Measurements from ENCODE around the gene MAP3K5. TPM values are rescaled to one million over a fixed set of nuclear protein-coding genes. Genes with fewer than 3 reads are reported as not detected.

Gene MAP3K5
- total RNA-seq, 1 experiment from 2014 or later: 8.1 TPM

GRCh38 chr6:136793363-136793762, 1.1 kb upstream of the MAP3K5 start:
- in situ Hi-C loops (cut with HindIII; ENCODE audit: low pct_unique_long_range_greater_than_20kb, low sequenced_read_pairs): no loop called here

GRCh38 chr6:136792095-136792409, 225 bp downstream of the MAP3K5 start:
- DNase-seq (ENCODE audit: low read depth, low spot score) (no peak), ATAC-seq (no peak; the same call in 1 of the 2 replicates)
- no peak for TF ChIP-seq CTCF (IDR thresholded peaks at IDR 0.05)
- no peak for TF ChIP-seq POLR2AphosphoS5 (IDR thresholded peaks at IDR 0.05; ENCODE audit: low read depth, low read length)
- TF ChIP-seq TCF7L2 (IDR thresholded peaks at IDR 0.05; ENCODE audit: low read depth, low read length): no peak
- no peak for TF ChIP-seq REST (IDR thresholded peaks at IDR 0.05; ENCODE audit: insufficient read depth in 1 of 2, low read depth in 2 of 2, low read length in 1 of 2)
- no peak; the same call in 1 of the 2 replicates for TF ChIP-seq SIN3A (IDR thresholded peaks at IDR 0.05; ENCODE audit: borderline replicate concordance, insufficient read depth, low read depth, low read length)
- ChIA-PET POLR2A (interaction anchor here (0.5 to 0.9 kb wide), 6 partner anchors 10 to 225 kb away, joined by 3 to 13 read pairs (median 5); no protein-coding TSS in a partner anchor), CTCF (interaction anchor here (0.5 to 2.1 kb wide), 13 partner anchors 10 to 526 kb away, joined by 3 to 114 read pairs (median 4); partner anchors contain the start of gene MAP7)
- Histone ChIP-seq H3K4me1 (ENCODE audit: control insufficient read depth, insufficient read depth, low read length) (peaks cover 23% of the 10 kb centered on the region), H3K4me3 (ENCODE audit: low read depth in 2 of 2, low read length in 2 of 2) (peak overlapping the region; percentile 74 to 90), H3K27me3 (ENCODE audit: control insufficient read depth, insufficient read depth, low read length) (no peaks in the 10 kb centered on the region), H3K36me3 (ENCODE audit: control insufficient read depth, insufficient read depth, low read length) (no peaks in the 10 kb centered on the region; the same call in 1 of the 2 replicates), H3K9me3 (ENCODE audit: control insufficient read depth, insufficient read depth, low read depth, low read length) (no peaks in the 10 kb centered on the region), H3K27ac (ENCODE audit: low read length) (no peak overlapping the region; the same call in 1 of the 2 replicates)
- BruUV-seq (replicated peaks): no TSS peak
- in situ Hi-C loops (cut with HindIII; ENCODE audit: low pct_unique_long_range_greater_than_20kb, low sequenced_read_pairs): no loop called here
- intact Hi-C loops (cut with micrococcal nuclease; ENCODE audit: unreplicated experiment): loop anchor here (2.0 kb wide), 1 partner anchor 209 kb away; no protein-coding TSS in a partner anchor

More at GRCh38 chr6:136793363-136793762, 1.1 kb upstream of the MAP3K5 start:
- POLR2A ChIA-PET: no interaction called here
- H3K27me3 ChIP-seq (ENCODE audit: control insufficient read depth, insufficient read depth, low read length): no peaks in the 10 kb centered on the region
- no peaks in the 10 kb centered on the region for H3K9me3 ChIP-seq (ENCODE audit: control insufficient read depth, insufficient read depth, low read depth, low read length)
- H3K4me1 ChIP-seq (ENCODE audit: control insufficient read depth, insufficient read depth, low read length): peaks cover 13% of the 10 kb centered on the region
- CTCF ChIA-PET: interaction anchor here (0.8 to 2.1 kb wide), 2 partner anchors 149 to 150 kb away, joined by 3 to 114 read pairs; no protein-coding TSS in a partner anchor
- DNase-seq (ENCODE audit: low read depth, low spot score): no peak
- H3K4me3 ChIP-seq (ENCODE audit: low read depth in 2 of 2, low read length in 2 of 2): peak overlapping the region; percentile 74 to 90
- no peaks in the 10 kb centered on the region; the same call in 1 of the 2 replicates for H3K36me3 ChIP-seq (ENCODE audit: control insufficient read depth, insufficient read depth, low read length)
- no peak for ATAC-seq
- peak overlapping the region; percentile 87 for H3K27ac ChIP-seq (ENCODE audit: low read length)
- TF ChIP-seq POLR2AphosphoS5 (IDR thresholded peaks at IDR 0.05; ENCODE audit: low read depth, low read length) (no peak), SIN3A (IDR thresholded peaks at IDR 0.05; ENCODE audit: borderline replicate concordance, insufficient read depth, low read depth, low read length) (no peak), TCF7L2 (IDR thresholded peaks at IDR 0.05; ENCODE audit: low read depth, low read length) (no peak), REST (IDR thresholded peaks at IDR 0.05; ENCODE audit: insufficient read depth in 1 of 2, low read depth in 2 of 2, low read length in 1 of 2) (no peak), CTCF (IDR thresholded peaks at IDR 0.05) (no peak)
- intact Hi-C loops (cut with micrococcal nuclease; ENCODE audit: unreplicated experiment): loop anchor here (1.0 to 2.0 kb wide), 2 partner anchors 149 to 211 kb away; no protein-coding TSS in a partner anchor
- no TSS peak for BruUV-seq (replicated peaks)

Data from Panc1 (cell line).